Measurements from ENCODE around the gene PDK4.

- TF ChIP-seq CTCF (IDR thresholded peaks at IDR 0.05 in 2 of 3, conservative IDR thresholded peaks at IDR 0.05 in 1 of 3; ENCODE audit: insufficient read depth in 2 of 3, low read depth in 1 of 3, low read length in 3 of 3) (no peak), STAT5A (IDR thresholded peaks at IDR 0.05; ENCODE audit: borderline replicate concordance, low read length) (no peak), REST (IDR thresholded peaks at IDR 0.05; ENCODE audit: borderline replicate concordance) (no peak), REST (CRISPR knock-in tag; IDR thresholded peaks at IDR 0.05; ENCODE audit: low read depth) (no peak), GABPA (tag; conservative IDR thresholded peaks at IDR 0.05; ENCODE audit: low read depth) (no peak), POLR2A (conservative IDR thresholded peaks at IDR 0.05) (no peak), ZEB2 (IDR thresholded peaks at IDR 0.05) (no peak), ZBTB49 (CRISPR knock-in tag; IDR thresholded peaks at IDR 0.05; ENCODE audit: borderline replicate concordance) (no peak), EP300 (IDR thresholded peaks at IDR 0.05; ENCODE audit: low read length) (no peak), E2F6 (IDR thresholded peaks at IDR 0.05; ENCODE audit: borderline replicate concordance in 1 of 2, extremely low read depth in 1 of 2, insufficient read depth in 1 of 2, insufficient read length in 1 of 2, low read depth in 1 of 2, low read length in 1 of 2, poor library complexity in 1 of 2, severe bottlenecking in 1 of 2) (no peak), FOXM1 (IDR thresholded peaks at IDR 0.05; ENCODE audit: low read depth) (no peak), FOXM1 (CRISPR knock-in tag; IDR thresholded peaks at IDR 0.05; ENCODE audit: low read depth) (no peak), GABPB1 (CRISPR knock-in tag; IDR thresholded peaks at IDR 0.05) (no peak), PCBP2 (IDR thresholded peaks at IDR 0.05; ENCODE audit: low read depth, low read length, poor library complexity, severe bottlenecking) (no peak), CHCHD3 (CRISPR knock-in tag; IDR thresholded peaks at IDR 0.05) (no peak), MTA3 (IDR thresholded peaks at IDR 0.05; ENCODE audit: borderline replicate concordance) (no peak)
Measured at GRCh38 chr7:95535662-95536061, 60.7 kb downstream of the PDK4 start.

All from K562 (cell line).